HepG2 (cell line): ENCODE measurements around the gene IFI27. TPM values are rescaled to one million over a fixed set of nuclear protein-coding genes. Genes with fewer than 3 reads are reported as not detected.

ENCODE experiments used
- ATAC-seq: fragments of 200-7000 bp; cut with Tn5 transposase; 3 replicates; pipeline ENCODE4 v1.9.1; 2020; ENCODE audit warnings: mild to moderate bottlenecking, moderate library complexity
- BruUV-seq: library from RNA; stranded (reverse); fragments of 400-500 nt; replicated peaks from 2 replicates; lab custom pipeline; 2021; lab: Mats Ljungman, UMichigan
- CTCF ChIA-PET: fragments of 300-600 bp; formaldehyde crosslinking; extraction: SDS; loops from one replicate; lab custom pipeline; 2021; ENCODE audit warnings: low total read pairs, inconsistent platforms, low intra/inter-chr PET ratio; lab: Yijun Ruan, JAX
- POLR2A ChIA-PET: fragments of 350-600 bp; sonication (Branson Sonifier 250); formaldehyde crosslinking; loops from one replicate; lab custom pipeline; 2020; ENCODE audit warnings: antibody characterized with exemption, inconsistent platforms; lab: Yijun Ruan, JAX
- DNase-seq: peaks from one replicate; pipeline ENCODE4 v3.0.0-alpha.2; 2015; ENCODE audit warnings: low spot score
- FAIRE-seq: peaks from 3 replicates; lab custom pipeline; 2011; peaks lifted over from hg19 to GRCh38; lab: Jason Lieb, UNC
- H2AFZ ChIP-seq: one replicate; pipeline ENCODE4 v1.6.1; 2011; ENCODE audit warnings: low read length, inconsistent platforms
- H3K27ac ChIP-seq: fragments of 300-600 bp; 3 replicates; pipeline ENCODE4 v1.8.0; 2011; ENCODE audit warnings: mixed run types, mild to moderate bottlenecking, mixed read lengths, low read length, inconsistent platforms; ENCODE audit not compliant: insufficient read depth; ENCODE audit errors: extremely low read length
- H3K27me3 ChIP-seq, 2 experiments: fragments of 200-600 bp in 1 of 2; 2 replicates in 1 of 2; 3 replicates in 1 of 2; pipeline versions ENCODE4 v1.6.0 to v1.8.0; 2011; ENCODE audit warnings: low read length in 2 of 2, mild to moderate bottlenecking in 2 of 2, moderate library complexity in 2 of 2, inconsistent platforms in 1 of 2; ENCODE audit not compliant: insufficient read depth in 2 of 2, control insufficient read depth in 1 of 2
- H3K36me3 ChIP-seq, 2 experiments: fragments of 200-600 bp in 1 of 2; replicated peaks in 1 of 2; 2 replicates in 1 of 2; 3 replicates in 1 of 2; pipeline versions ENCODE4 v1.5.1 to v1.8.0; 2011; ENCODE audit warnings: low read length in 2 of 2, inconsistent platforms in 1 of 2; ENCODE audit not compliant: insufficient read depth in 2 of 2, control insufficient read depth in 1 of 2
- H3K4me1 ChIP-seq: 2 replicates; pipeline ENCODE4 v1.5.1; 2012; ENCODE audit warnings: low read length, inconsistent platforms; ENCODE audit not compliant: insufficient read depth
- H3K4me2 ChIP-seq: 2 replicates; pipeline ENCODE4 v1.6.0; 2011; ENCODE audit warnings: low read depth, low read length, inconsistent platforms
- H3K4me3 ChIP-seq, 3 experiments: fragments of 200-600 bp in 1 of 3; sonication (generic), shearing (Covaris generic) in 1 of 3; replicated peaks in 1 of 3; 2 replicates each; pipeline ENCODE4 v1.5.1; 2011 to 2016; ENCODE audit warnings: low read length in 3 of 3, inconsistent platforms in 2 of 3, low read depth in 2 of 3, mild to moderate bottlenecking in 2 of 3, control low read depth in 1 of 3, mixed read lengths in 1 of 3; ENCODE audit not compliant: insufficient read depth in 1 of 3
- H3K79me2 ChIP-seq: one replicate; pipeline ENCODE4 v1.6.1; 2011; ENCODE audit warnings: low read length, inconsistent platforms; ENCODE audit not compliant: insufficient read depth
- H3K9ac ChIP-seq: 2 replicates; pipeline ENCODE4 v1.6.0; 2011; ENCODE audit warnings: mild to moderate bottlenecking, low read depth, low read length, inconsistent platforms; ENCODE audit not compliant: insufficient read depth
- H3K9me3 ChIP-seq: 2 replicates; pipeline ENCODE4 v1.5.1; 2012; ENCODE audit warnings: mild to moderate bottlenecking, low read length
- H4K20me1 ChIP-seq: 2 replicates; pipeline ENCODE4 v1.6.0; 2011; ENCODE audit warnings: inconsistent platforms, mild to moderate bottlenecking, low read length, moderate library complexity; ENCODE audit not compliant: insufficient read depth
- SIN3A ChIP-seq: IDR thresholded peaks from 2 replicates; pipeline ENCODE4 v1.6.1; 2011; ENCODE audit warnings: low read depth, mild to moderate bottlenecking, control low read depth, low read length, borderline replicate concordance
- ZBTB38 ChIP-seq: sonication (generic); formaldehyde crosslinking; IDR thresholded peaks from 2 replicates; pipeline ENCODE4 v1.5.1; 2020; ENCODE audit warnings: mild to moderate bottlenecking, missing genetic modification reagents
- ZNF296 ChIP-seq: sonication (generic); formaldehyde crosslinking; conservative IDR thresholded peaks from 2 replicates; pipeline ENCODE4 v1.5.0; 2020; ENCODE audit warnings: mild to moderate bottlenecking, missing genetic modification reagents
- WGBS: methylation state at CpG from one replicate; pipeline ENCODE4 v1.1.6; 2017; ENCODE audit warnings: low lambda C conversion rate; 5-methylcytosine and 5-hydroxymethylcytosine counted together
- in situ Hi-C: cut with HindIII; loops from 2 replicates; pipeline ENCODE4 v1.10.0; 2017; ENCODE audit warnings: low pct_unique_long_range_greater_than_20kb; ENCODE audit not compliant: extremely low pct_ligation_motif_present
- intact Hi-C: fragments of 100-400 bp; cut with micrococcal nuclease; formaldehyde crosslinking; loops from one replicate; pipeline ENCODE4 v1.10.0; 2022; ENCODE audit not compliant: unreplicated experiment
- polyA plus RNA-seq, 8 experiments: library from polyadenylated mRNA; depleted of rRNA in 3 of 8; stranded (reverse) in 7 of 8; unstranded in 1 of 8; fragments of >200 nt; fragmentation: Illumina TruSeq in 4 of 8; extraction: Trizol in 4 of 8; gene quantifications; 2 replicates each; pipeline versions ENCODE4 v1.2.1 to v1.2.3, GENCODE V29; 2011 to 2016; ENCODE audit warnings: low read depth in 4 of 8, missing spikeins in 1 of 8, mixed read lengths in 1 of 8; ENCODE audit not compliant: insufficient read depth in 1 of 8
- total RNA-seq, 5 experiments: library from RNA; depleted of rRNA; stranded (reverse); fragments of >200 nt; fragmentation: Illumina TruSeq; extraction: Trizol; gene quantifications; 2 replicates each; pipeline ENCODE4 v1.2.3, GENCODE V29; 2016; ENCODE audit warnings: low read depth in 1 of 5
- TF ChIP-seq, protein P1 (sequence below): sonication (generic); formaldehyde crosslinking; IDR thresholded peaks from 2 replicates; pipeline ENCODE4 v1.8.1; 2023; ENCODE audit warnings: mild to moderate bottlenecking, moderate library complexity, missing genetic modification reagents

Gene IFI27
- total and polyA plus RNA-seq, 2 of the 13 experiments (the other 11 are each of a cell fraction or from before 2014, with no cell fraction given): 1.2 to 1.7 TPM

DNA sequence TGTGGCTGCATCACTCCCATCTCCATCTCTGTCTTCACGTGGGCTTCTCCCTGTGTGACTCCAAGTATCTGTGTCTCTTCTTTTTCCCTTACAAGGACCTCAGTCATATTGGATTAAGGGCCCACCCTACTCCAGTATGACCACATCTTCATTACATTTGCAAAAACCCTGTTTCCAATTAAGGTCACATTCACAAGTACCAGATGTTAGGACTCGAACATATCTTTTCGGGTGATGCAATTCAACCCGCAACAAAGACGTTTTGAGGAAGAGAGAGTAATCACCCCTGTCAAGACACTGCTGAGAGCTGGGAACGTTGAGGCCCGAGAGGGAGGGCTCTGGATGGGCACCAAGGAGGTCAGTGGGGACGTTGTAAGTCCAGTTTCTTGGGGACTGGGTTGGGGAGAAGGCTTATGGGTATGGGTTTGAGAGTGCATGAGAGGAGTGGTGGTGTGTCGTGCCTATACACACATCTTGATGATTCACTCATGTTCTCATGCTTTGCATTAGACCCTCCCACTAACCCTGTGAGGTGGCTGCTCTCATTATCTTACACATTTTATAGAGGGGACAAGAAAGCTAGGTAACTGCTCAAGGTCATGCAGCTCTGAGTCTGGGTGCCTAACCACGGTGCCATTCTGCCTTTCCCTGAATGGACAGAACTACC lies 12.1 kb upstream of the IFI27 start:
- ChIA-PET POLR2A (no interaction called here), CTCF (no interaction called here)
- FAIRE-seq: no peak
- Histone ChIP-seq H2AFZ (no peak overlapping the region), H4K20me1 (no peaks in the 10 kb centered on the region), H3K27ac (no peak overlapping the region), H3K79me2 (no peaks in the 10 kb centered on the region), H3K4me1 (peaks cover 19% of the 10 kb centered on the region), H3K9ac (no peak overlapping the region), H3K27me3 (no peaks in the 10 kb centered on the region), H3K9me3 (no peaks in the 10 kb centered on the region), H3K4me3 (no peak overlapping the region), H3K36me3 (0 out of 5 replicates have a peak, but pooled peaks cover 0 to 6% of the 10 kb centered on the region in 2 experiments), H3K4me2 (no peak overlapping the region)
- 65% methylated on average over 10 of the region's 10 CpGs for WGBS
- in situ Hi-C loops (no loop called here), intact Hi-C loops (no loop called here)
- no peak for DNase-seq
- ATAC-seq: no peak
- TF ChIP-seq ZNF296 (CRISPR knock-in tag): no peak
- no peak for TF ChIP-seq ZBTB38
- no TSS peak for BruUV-seq

- WGBS: 64% methylated on average over 6 of the region's 6 CpGs
- H3K9me3 ChIP-seq: no peaks in the 10 kb centered on the region
- H3K79me2 ChIP-seq: no peaks in the 10 kb centered on the region
- no peak overlapping the region for H3K4me3 ChIP-seq
- no peak for FAIRE-seq
- no peaks in the 10 kb centered on the region for H3K27me3 ChIP-seq
- CTCF ChIA-PET: no interaction called here
- no peak overlapping the region for H3K4me2 ChIP-seq
- 0 out of 5 replicates have a peak, but pooled peaks cover 0 to 6% of the 10 kb centered on the region in 2 experiments for H3K36me3 ChIP-seq
- H3K4me1 ChIP-seq: peaks cover 17% of the 10 kb centered on the region
- H2AFZ ChIP-seq: no peak overlapping the region
- in situ Hi-C loops (no loop called here), intact Hi-C loops (no loop called here)
- H3K9ac ChIP-seq: no peak overlapping the region
- POLR2A ChIA-PET: no interaction called here
- TF ChIP-seq, protein P1, sequence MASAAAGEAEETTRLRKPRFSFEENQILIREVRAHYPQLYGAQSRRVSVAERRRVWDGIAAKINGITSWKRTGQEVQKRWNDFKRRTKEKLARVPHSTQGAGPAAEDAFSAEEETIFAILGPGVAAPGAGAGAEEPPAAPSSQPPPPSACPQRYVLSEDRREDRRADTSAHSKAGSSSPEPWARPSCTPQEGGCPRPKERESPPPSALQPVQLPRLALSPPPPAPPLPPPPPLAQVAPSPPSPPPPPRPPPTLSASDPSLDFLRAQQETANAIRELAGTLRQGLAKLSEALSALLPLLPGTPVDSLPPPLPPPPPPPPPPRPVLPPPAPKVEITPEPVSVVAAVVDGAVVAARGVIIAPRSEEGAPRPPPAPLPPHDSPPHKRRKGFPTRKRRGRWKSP (CRISPR knock-in tag): no peak
- no peak for TF ChIP-seq SIN3A
- BruUV-seq: no TSS peak
- no peak overlapping the region for H3K27ac ChIP-seq
- ATAC-seq: no peak
- H4K20me1 ChIP-seq: no peaks in the 10 kb centered on the region
- no peak for DNase-seq
These were observed 11.5 kb upstream of the IFI27 start for GRCh38 chr14:94099006-94099405.
